ENCODE measurements around the gene DLGAP1.

- no peak for TF ChIP-seq CTCF (IDR thresholded peaks at IDR 0.05 in 4 of 5, conservative IDR thresholded peaks at IDR 0.05 in 1 of 5)
- no peak for TF ChIP-seq POLR2A (IDR thresholded peaks at IDR 0.05)
Measured at GRCh38 chr18:3456686-3457069, 998.4 kb downstream of the DLGAP1 start.
